Activated T-cell treated with anti-CD3 and anti-CD28 coated beads, Interleukin-2, amount 50 U/mL, for 72 hours (primary cell): ENCODE data around the gene XRCC1. TPM values are rescaled to one million over a fixed set of nuclear protein-coding genes. Genes with fewer than 3 reads are reported as not detected.

Source experiments
- ATAC-seq, 2 donors: fragments of 150-1000 bp; cut with Tn5 transposase; replicated peaks in 1 of 2; 2 replicates each; pipeline ENCODE4 v1.10.0; 2021; ENCODE audit warnings: moderate library complexity in 2 of 2, mild to moderate bottlenecking in 1 of 2
- DNase-seq, 2 donors: peaks; one replicate each; pipeline ENCODE4 v3.0.0; 2021 to 2022; ENCODE audit warnings: mixed read lengths in 1 of 2
- H3K27ac Mint-ChIP-seq: one replicate; pipeline ENCODE4 v1.8.0; 2022; ENCODE audit warnings: mild to moderate bottlenecking, moderate library complexity, mixed read lengths
- H3K27me3 Mint-ChIP-seq: one replicate; pipeline ENCODE4 v1.8.0; 2022; ENCODE audit warnings: low read depth, mixed read lengths
- H3K36me3 Mint-ChIP-seq, 2 donors: one replicate each; pipeline ENCODE4 v1.8.0; 2022; ENCODE audit warnings: mixed read lengths in 2 of 2, mild to moderate bottlenecking in 1 of 2; ENCODE audit not compliant: insufficient read depth in 2 of 2
- H3K4me1 Mint-ChIP-seq: one replicate; pipeline ENCODE4 v1.8.0; 2022; ENCODE audit warnings: low read depth, mixed read lengths
- H3K4me3 Mint-ChIP-seq, 2 donors: one replicate each; pipeline ENCODE4 v1.8.0; 2022; ENCODE audit warnings: mild to moderate bottlenecking in 2 of 2, mixed read lengths in 2 of 2, moderate library complexity in 2 of 2
- H3K9me3 Mint-ChIP-seq, 2 donors: one replicate each; pipeline ENCODE4 v1.8.0; 2022; ENCODE audit warnings: mixed read lengths in 2 of 2
- total RNA-seq, 2 donors: library from RNA; stranded (reverse); gene quantifications; one replicate each; pipeline ENCODE4 v1.2.3, GENCODE V29; 2022

XRCC1 gene
- total RNA-seq, 2 donors from 2014 or later: 58.4 to 66.7 TPM

DNA sequence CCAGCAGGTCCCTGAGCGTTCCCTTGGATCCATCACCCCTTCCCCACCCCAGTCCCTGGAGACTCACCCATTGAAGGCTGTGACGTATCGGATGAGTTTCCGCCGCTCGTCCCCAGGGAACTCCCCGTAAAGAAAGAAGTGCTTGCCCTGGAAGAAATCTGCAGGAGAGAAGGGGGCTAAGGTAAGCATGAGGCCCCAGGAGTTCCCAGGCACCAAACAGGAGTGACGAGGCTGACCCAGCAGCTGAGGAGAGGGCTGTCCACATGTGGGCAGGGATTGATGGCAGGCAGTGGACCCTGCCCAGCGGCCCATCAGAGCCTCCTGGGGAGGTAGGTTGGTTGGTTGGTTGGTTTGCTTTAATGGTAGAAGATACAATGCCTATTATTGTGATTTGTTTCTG, 31.2 kb downstream of the XRCC1 start:
- no peak for ATAC-seq
- H3K36me3 Mint-ChIP-seq: peaks cover 10 to 19% of the 10 kb centered on the region in 2 donors
- DNase-seq: no peak
- no peaks in the 10 kb centered on the region for H3K27me3 Mint-ChIP-seq
- H3K27ac Mint-ChIP-seq: no peak overlapping the region
- peaks cover 3% of the 10 kb centered on the region in 2 donors for H3K9me3 Mint-ChIP-seq
- H3K4me3 Mint-ChIP-seq: no peak overlapping the region
- no peaks in the 10 kb centered on the region for H3K4me1 Mint-ChIP-seq

DNA sequence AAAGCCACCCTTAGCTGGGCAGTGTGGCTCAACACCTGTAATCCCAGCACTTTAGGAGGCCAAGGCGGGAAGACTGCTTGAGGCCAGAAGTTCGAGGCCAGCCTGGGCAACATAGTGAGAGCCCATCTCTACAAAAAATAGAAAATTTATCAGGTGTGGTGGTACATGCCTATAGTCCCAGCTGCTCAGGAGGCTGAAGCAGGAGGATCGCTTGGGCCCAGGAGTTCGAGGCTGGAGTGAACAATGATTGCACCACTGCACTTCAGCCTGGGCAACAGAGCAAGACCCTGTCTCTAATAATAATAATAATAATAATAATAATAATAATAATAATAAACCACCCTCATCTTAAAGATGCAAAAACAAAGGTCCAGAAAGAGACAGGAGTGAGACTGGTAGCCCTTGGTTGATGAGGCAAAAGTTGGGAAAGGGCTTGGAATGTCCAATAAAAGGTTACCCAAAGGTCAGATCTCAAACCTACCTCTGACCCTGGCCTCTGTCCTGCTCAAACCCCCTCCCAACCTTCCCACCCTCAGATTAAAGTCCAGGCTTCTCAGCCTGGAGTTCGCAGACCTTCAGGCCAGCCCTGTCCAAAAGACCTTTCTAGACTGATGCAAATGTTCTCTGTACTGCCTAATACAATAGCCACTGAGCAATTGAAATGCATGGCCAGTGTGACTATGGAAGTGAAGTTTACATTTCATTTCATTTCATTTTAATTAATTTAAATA, 33.2 kb downstream of the XRCC1 start:
- Mint-ChIP-seq H3K27me3 (no peaks in the 10 kb centered on the region), H3K27ac (no peak overlapping the region), H3K36me3 (peaks cover 15 to 28% of the 10 kb centered on the region in 2 donors), H3K4me3 (no peak overlapping the region), H3K4me1 (no peaks in the 10 kb centered on the region), H3K9me3 (peaks cover 4% of the 10 kb centered on the region in 2 donors)
- ATAC-seq (no peak), DNase-seq (no peak)

DNA sequence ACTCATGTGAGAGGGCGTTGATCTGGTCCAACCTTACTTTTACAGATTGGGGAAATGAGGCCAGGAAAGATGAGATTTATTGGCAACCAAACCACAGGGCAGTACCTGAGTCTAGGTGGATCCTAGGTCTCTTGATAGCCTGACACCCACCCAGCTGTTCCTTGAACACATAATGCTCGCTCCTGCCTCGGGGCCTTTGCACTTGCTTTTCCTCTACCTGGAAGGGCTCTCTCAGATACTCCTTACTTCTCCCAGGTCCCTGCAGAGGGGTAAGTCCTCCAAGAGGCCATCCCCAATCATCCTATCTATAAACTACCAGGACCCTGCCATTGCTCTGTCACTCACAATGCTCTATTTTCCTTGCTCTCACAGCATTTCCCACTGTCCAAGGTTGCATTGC, 34.9 kb downstream of the XRCC1 start:
- Mint-ChIP-seq H3K9me3 (peaks cover 4% of the 10 kb centered on the region in 2 donors), H3K27ac (no peak overlapping the region), H3K27me3 (no peaks in the 10 kb centered on the region), H3K4me3 (no peak overlapping the region), H3K36me3 (peaks cover 14 to 32% of the 10 kb centered on the region in 2 donors), H3K4me1 (no peaks in the 10 kb centered on the region)
- ATAC-seq (no peak), DNase-seq (no peak)

DNA sequence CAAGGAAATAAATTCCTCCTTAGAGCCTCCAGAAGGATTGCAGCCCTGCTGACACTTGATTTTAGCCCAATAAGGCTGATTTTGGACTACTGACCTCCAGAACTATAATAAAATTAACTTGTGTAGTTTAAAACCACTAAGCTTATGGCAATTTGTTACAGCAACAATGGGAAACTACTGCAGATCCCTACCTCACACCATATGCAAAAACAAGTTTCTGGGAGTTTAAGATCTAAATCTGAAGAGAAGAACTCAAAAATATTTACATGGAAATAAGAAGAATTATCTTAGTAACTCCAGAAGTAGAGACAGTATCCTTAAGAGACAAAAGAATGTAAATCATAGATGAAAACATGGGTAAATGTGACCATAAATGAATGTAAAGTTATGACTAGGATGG, 36.4 kb downstream of the XRCC1 start:
- no peak overlapping the region for H3K4me3 Mint-ChIP-seq
- no peak overlapping the region for H3K27ac Mint-ChIP-seq
- ATAC-seq: no peak
- H3K36me3 Mint-ChIP-seq: peaks cover 10 to 30% of the 10 kb centered on the region in 2 donors
- no peaks in the 10 kb centered on the region for H3K4me1 Mint-ChIP-seq
- peaks cover 4% of the 10 kb centered on the region in 2 donors for H3K9me3 Mint-ChIP-seq
- no peak for DNase-seq
- no peaks in the 10 kb centered on the region for H3K27me3 Mint-ChIP-seq

DNA sequence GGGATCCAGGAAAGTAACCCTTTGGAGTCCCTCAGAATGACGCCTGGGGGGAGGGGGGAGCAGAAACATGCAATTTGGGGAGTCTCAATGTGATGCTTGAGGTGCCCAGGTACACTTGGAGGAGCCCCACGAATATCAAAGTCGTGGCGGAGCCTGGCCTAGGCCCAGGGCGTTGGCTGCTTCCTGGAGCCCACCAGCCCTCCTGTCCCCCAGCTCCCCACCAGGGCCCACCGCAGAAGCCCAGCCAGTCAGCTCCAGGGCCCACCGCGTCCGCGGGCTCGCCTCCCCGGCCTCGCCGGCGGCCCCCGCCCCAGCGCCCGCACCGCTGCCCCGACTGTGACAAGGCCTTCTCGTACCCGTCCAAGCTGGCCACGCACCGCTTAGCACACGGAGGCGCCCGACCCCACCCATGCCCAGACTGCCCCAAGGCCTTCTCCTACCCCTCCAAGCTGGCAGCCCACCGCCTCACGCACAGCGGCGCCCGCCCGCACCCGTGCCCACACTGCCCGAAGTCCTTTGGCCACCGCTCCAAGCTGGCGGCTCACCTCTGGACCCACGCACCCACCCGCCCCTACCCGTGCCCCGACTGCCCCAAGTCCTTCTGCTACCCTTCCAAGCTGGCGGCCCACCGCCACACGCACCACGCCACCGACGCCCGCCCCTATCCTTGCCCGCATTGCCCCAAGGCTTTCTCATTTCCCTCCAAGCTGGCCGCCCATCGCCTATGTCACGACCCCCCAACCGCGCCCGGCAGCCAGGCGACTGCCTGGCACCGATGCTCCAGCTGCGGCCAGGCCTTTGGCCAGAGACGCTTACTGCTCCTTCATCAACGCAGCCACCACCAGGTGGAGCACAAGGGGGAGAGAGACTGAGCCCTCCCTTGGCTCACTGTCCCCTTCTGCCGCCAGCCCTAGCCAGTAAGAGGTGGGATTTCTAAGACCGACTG, 40.2 kb downstream of the XRCC1 start:
- ATAC-seq (no peak), DNase-seq (peak; percentile 28 to 43)
- Mint-ChIP-seq H3K27ac (peak overlapping the region; percentile 39), H3K4me3 (peak overlapping the region in 1 of 2 donors; percentile 59), H3K4me1 (peaks cover 10% of the 10 kb centered on the region), H3K9me3 (peaks cover 4% of the 10 kb centered on the region in 2 donors), H3K27me3 (no peaks in the 10 kb centered on the region), H3K36me3 (peaks cover 10 to 21% of the 10 kb centered on the region in 2 donors)

DNA sequence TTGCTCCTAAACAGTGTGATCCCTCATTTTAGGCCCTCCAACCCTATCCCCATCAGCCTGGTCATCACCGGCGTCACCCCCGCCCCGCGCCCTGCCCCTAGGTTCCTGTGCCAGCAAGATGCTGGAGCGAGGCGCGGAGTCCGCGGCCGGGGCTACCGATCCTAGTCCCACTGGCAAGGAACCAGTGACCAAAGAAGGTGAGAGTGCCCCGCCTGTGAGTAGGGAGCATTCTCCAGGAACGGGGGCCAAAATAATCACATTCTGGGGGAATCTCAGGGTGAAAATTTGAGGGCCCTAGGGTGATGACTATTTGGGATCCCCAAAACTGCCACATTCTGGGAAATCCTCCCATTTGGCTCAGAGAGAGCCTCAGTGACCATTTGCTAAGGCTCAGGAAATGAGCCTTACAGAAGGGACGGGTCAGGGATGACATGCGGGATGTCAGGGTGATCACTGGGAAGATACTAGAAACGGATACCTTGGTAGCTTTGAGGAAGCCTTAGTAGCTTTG, 41.0 kb downstream of the XRCC1 start:
- Mint-ChIP-seq H3K27ac (no peak overlapping the region), H3K4me1 (peaks cover 10% of the 10 kb centered on the region), H3K9me3 (peaks cover 3 to 4% of the 10 kb centered on the region in 2 donors), H3K27me3 (no peaks in the 10 kb centered on the region), H3K4me3 (peak overlapping the region; percentile 81 to 84), H3K36me3 (peaks cover 8 to 17% of the 10 kb centered on the region in 2 donors)
- DNase-seq (no peak), ATAC-seq (no peak)

DNA sequence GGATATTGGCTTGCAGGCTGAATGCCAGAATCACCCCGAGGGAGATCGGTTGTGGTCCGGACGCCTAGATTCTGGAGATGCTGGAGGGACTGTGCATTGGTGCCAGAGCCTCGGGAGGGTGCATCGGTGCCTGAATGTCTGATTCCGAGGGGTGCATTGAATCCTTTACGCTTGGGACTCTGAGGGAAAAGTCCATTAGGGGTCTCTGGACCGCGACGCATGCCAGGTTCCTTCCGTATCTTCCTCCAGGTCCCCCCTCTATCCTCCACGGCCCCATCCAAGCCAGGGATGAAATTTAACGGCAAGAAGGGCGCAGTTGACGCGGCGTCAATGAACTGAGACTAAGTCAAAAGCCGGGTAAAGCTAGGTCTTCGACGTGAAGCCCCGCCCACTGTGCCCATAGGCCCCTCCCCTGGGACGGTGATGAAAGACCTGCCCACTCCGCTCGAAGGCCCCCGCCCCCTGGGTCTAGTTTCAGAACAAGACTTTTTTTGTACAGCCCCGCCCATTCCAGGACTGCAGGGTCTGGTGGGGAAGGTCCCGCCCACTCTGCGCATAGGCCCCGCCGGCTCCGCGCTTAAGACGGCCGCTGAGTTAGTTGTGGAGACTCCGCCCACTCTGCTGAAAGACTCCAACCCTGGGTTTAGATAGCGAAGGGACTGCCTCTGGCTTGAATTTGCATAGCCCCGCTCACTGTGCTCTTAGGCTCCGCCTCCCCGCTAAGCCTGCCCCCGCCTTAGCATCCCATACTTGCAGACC, 41.6 kb downstream of the XRCC1 start:
- H3K4me3 Mint-ChIP-seq: peak overlapping the region; percentile 81 to 84
- ATAC-seq: peak; percentile 83
- peak; percentile 99 to 100 for DNase-seq
- peaks cover 10% of the 10 kb centered on the region for H3K4me1 Mint-ChIP-seq
- no peaks in the 10 kb centered on the region for H3K27me3 Mint-ChIP-seq
- no peaks in the 10 kb centered on the region for H3K9me3 Mint-ChIP-seq
- H3K36me3 Mint-ChIP-seq: peaks cover 5 to 10% of the 10 kb centered on the region in 2 donors
- peak overlapping the region; percentile 91 for H3K27ac Mint-ChIP-seq

DNA sequence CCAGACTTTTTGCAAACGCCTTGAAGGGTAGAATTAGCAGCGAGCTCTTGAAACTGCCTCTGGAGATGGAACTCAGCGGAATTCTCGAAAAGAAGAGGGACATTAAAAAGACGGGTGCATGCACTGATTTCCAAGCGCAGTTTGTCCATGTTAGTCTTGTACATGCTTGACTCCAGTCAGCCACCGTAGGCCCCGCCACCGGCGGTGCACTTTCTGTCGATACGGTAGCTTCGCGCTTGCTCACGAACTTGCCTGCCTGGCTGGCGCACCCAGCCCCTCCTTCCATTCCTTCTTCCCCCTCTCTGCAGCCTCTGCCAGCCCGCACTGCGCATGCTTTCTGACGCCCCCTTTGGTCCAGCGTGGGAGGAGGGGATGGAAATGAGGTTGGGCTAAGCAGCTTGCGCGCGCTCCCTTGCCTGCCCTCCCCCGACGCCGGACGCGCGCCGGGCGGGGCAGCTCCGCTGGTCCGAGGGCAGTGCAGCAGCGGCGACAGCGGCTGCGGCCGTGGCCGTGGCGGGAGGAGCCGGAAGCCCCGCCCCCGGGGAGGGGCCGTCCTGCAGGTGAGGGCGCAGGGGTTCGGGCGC, 42.3 kb downstream of the XRCC1 start, which contains the start of gene ZNF575:
Gene ZNF575, plus strand, starts transcription at position 227 of the 584 bp plus-strand sequence. CDS start 1,235 bp downstream, outside the sequence.
- H3K9me3 Mint-ChIP-seq: no peaks in the 10 kb centered on the region
- ATAC-seq: peak; percentile 63 to 67

DNA sequence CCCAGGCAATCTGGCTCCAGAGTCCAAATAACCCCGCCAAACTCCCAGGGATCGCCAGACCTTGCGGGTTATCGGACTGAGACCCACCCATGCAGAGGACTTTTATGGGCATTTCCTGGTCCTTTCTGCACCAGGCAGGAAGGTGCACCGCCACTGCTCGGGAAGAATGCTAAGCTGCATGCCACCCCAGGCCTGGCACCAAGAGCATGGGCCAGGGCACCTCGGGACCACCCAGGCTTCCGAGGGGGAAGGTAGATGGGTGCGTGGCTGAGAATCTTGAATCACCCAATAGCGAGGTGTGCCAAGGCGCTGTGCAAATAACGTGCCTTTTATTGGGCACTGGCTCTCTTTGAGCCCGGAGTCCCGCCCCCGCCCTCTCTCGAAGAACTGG, 42.8 kb downstream of the XRCC1 start:
- Mint-ChIP-seq H3K27me3 (no peaks in the 10 kb centered on the region), H3K36me3 (peaks cover 2 to 5% of the 10 kb centered on the region in 2 donors), H3K4me1 (peaks cover 22% of the 10 kb centered on the region), H3K9me3 (no peaks in the 10 kb centered on the region), H3K27ac (peak overlapping the region; percentile 84), H3K4me3 (peak overlapping the region; percentile 81 to 84)
- DNase-seq (peak; percentile 55 to 63), ATAC-seq (peak; percentile 29 to 30)

More for the DNA sequence above, 42.3 kb downstream of the XRCC1 start, which contains the start of gene ZNF575:
- Mint-ChIP-seq H3K4me3 (peak within 1 kb of the TSS; percentile 81 to 84), H3K4me1 (peaks cover 17% of the 10 kb centered on the region), H3K27ac (peak within 1 kb of the TSS; percentile 91), H3K27me3 (no peaks in the 10 kb centered on the region), H3K36me3 (peaks cover 2 to 5% of the 10 kb centered on the region in 2 donors)
- peak; percentile 90 to 94 for DNase-seq

DNA sequence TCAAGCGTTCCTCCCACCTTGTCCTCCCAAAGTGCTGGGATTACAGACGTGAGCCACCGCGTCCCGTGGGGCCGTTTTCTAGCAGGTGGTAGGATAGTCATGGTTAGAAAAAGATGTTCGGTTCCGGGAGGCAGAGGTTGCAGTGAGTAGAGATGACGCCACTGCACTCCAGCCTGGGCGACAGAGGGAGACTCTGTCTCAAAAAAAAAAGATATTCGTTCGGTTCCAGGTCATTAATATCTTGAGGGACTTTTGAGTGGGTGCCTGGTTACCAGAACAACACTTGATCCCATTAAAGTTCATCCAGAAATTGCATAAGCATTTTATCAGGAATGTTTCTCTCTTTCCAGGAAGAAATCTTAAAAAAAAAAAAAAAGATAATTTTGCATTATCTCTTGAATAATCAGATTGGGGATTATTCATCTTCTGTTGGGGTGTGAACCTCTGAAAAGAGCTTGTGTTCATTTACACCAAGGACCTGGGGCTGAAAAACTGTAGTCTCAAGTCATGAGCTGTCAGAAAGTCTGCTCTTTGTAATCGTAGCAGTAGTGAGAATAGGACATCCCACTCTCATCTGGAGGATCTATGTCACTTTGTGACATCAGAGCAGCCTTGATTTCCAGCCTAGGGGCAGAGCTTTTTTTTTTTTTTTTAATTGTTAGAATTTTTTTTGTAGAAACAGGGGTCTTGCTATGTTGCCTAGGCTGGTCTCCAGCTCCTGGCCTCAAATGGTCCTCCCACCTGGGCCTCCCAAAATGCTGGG, 47.3 kb downstream of the XRCC1 start:
- Mint-ChIP-seq H3K4me1 (peaks cover 41% of the 10 kb centered on the region), H3K36me3 (peaks cover 1 to 10% of the 10 kb centered on the region in 2 donors), H3K9me3 (no peaks in the 10 kb centered on the region), H3K4me3 (peak overlapping the region; percentile 60 to 89), H3K27me3 (no peaks in the 10 kb centered on the region), H3K27ac (no peak overlapping the region)
- ATAC-seq (peak in 1 of 2 donors; percentile 21), DNase-seq (peak in 1 of 2 donors; percentile 30)
